Parathyroid adenoma (tissue), 2 donors: ENCODE results near the gene LRP1B.

Source experiments
- H2AFZ ChIP-seq: fragments of 300-600 bp; sonication (generic); one replicate; pipeline ENCODE4 v1.7.0; 2017; ENCODE audit warnings: antibody characterized with exemption, mild to moderate bottlenecking
- H3K27ac ChIP-seq: fragments of 300-600 bp; sonication (generic); one replicate; pipeline ENCODE4 v1.7.0; 2017
- H3K27me3 ChIP-seq: fragments of 300-600 bp; sonication (generic); one replicate; pipeline ENCODE4 v1.7.0; 2017; ENCODE audit warnings: low read length; ENCODE audit not compliant: control insufficient read depth, insufficient read depth
- H3K36me3 ChIP-seq: fragments of 300-600 bp; sonication (generic); one replicate; pipeline ENCODE4 v1.7.0; 2017; ENCODE audit warnings: low read length; ENCODE audit not compliant: control insufficient read depth, insufficient read depth
- H3K4me1 ChIP-seq: fragments of 300-600 bp; sonication (generic); one replicate; pipeline ENCODE4 v1.7.0; 2017; ENCODE audit warnings: control low read depth
- H3K4me2 ChIP-seq: fragments of 300-600 bp; sonication (generic); one replicate; pipeline ENCODE4 v1.7.0; 2017; ENCODE audit warnings: low read length
- H3K4me3 ChIP-seq: fragments of 300-600 bp; sonication (generic); one replicate; pipeline ENCODE4 v1.7.0; 2017; ENCODE audit warnings: low read depth, low read length
- H3K79me2 ChIP-seq: fragments of 300-600 bp; sonication (generic); one replicate; pipeline ENCODE4 v1.7.0; 2017; ENCODE audit warnings: control low read depth
- H3K9ac ChIP-seq: fragments of 300-600 bp; sonication (generic); one replicate; pipeline ENCODE4 v1.7.0; 2017; ENCODE audit warnings: mild to moderate bottlenecking
- H3K9me3 ChIP-seq: fragments of 300-600 bp; sonication (generic); one replicate; pipeline ENCODE4 v1.7.0; 2017; ENCODE audit warnings: low read length; ENCODE audit not compliant: control insufficient read depth
- TF ChIP-seq, protein P1 (sequence below): fragments of 300-600 bp; sonication (generic); IDR thresholded peaks from one replicate; pipeline ENCODE4 v1.7.0; 2017; ENCODE audit warnings: antibody characterized with exemption, mild to moderate bottlenecking
- donor health status: primary hyperparathyroidism.

LRP1B gene

DNA sequence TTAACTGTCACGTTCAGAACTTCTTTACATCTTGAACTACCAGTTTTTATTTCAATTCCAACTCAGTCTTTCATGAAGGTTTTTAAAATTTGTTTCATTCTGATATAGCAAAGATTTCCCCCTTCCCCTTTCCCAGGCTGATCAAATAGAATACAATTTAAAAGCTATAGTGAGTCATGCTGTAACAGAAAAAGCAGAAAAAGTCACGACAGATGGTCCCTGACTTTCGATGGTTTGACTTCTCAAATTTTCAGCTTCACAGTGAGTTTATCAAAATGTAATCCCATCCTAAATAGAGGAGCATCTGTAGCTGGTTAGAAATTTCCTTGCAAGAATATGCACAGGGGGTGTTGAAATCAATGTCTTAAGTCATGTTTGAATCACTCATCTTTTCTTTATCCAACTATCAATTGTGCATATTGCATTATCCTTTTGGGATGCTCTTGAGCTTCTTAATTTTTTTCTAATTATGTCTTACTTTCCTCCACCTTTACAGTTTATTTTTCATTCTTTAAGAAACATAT lies 500.3 kb downstream of the LRP1B start:
- H3K27me3 ChIP-seq, result no peaks in the 10 kb centered on the region
- H3K4me3 ChIP-seq, result no peak overlapping the region
- TF ChIP-seq, protein P1, sequence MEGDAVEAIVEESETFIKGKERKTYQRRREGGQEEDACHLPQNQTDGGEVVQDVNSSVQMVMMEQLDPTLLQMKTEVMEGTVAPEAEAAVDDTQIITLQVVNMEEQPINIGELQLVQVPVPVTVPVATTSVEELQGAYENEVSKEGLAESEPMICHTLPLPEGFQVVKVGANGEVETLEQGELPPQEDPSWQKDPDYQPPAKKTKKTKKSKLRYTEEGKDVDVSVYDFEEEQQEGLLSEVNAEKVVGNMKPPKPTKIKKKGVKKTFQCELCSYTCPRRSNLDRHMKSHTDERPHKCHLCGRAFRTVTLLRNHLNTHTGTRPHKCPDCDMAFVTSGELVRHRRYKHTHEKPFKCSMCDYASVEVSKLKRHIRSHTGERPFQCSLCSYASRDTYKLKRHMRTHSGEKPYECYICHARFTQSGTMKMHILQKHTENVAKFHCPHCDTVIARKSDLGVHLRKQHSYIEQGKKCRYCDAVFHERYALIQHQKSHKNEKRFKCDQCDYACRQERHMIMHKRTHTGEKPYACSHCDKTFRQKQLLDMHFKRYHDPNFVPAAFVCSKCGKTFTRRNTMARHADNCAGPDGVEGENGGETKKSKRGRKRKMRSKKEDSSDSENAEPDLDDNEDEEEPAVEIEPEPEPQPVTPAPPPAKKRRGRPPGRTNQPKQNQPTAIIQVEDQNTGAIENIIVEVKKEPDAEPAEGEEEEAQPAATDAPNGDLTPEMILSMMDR, result no peak
- H3K79me2 ChIP-seq, result no peaks in the 10 kb centered on the region
- H3K9ac ChIP-seq, result no peak overlapping the region
- H2AFZ ChIP-seq, result no peak overlapping the region
- H3K4me2 ChIP-seq, result no peak overlapping the region
- no peaks in the 10 kb centered on the region for H3K4me1 ChIP-seq
- H3K9me3 ChIP-seq, result no peaks in the 10 kb centered on the region
- H3K27ac ChIP-seq, result no peak overlapping the region
- no peaks in the 10 kb centered on the region for H3K36me3 ChIP-seq

DNA sequence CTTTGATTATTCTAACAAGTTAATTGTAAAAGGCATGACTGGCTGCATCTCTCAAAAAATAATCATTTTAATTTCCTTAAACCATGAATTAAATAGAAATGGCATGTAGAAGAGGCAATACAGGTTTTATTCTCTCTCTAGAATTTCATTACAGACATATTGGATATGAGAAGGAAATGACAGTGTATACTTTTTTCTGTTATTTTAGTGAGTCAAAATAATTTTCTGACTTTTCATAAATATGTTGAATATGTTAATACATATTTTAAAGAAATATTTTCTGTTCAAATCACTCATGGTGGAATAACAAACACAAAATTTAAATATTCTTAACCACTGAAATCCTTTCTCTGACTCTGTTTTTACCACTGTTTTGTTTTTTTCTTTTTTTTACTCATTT lies 510.4 kb downstream of the LRP1B start:
- H3K27me3 ChIP-seq, result no peaks in the 10 kb centered on the region
- H3K9me3 ChIP-seq, result no peaks in the 10 kb centered on the region
- no peak overlapping the region for H3K9ac ChIP-seq
- no peaks in the 10 kb centered on the region for H3K4me1 ChIP-seq
- TF ChIP-seq, protein P1, result no peak
- no peak overlapping the region for H3K4me2 ChIP-seq
- no peaks in the 10 kb centered on the region for H3K36me3 ChIP-seq
- no peak overlapping the region for H3K4me3 ChIP-seq
- H3K27ac ChIP-seq, result no peak overlapping the region
- H2AFZ ChIP-seq, result no peak overlapping the region
- H3K79me2 ChIP-seq, result no peaks in the 10 kb centered on the region

DNA sequence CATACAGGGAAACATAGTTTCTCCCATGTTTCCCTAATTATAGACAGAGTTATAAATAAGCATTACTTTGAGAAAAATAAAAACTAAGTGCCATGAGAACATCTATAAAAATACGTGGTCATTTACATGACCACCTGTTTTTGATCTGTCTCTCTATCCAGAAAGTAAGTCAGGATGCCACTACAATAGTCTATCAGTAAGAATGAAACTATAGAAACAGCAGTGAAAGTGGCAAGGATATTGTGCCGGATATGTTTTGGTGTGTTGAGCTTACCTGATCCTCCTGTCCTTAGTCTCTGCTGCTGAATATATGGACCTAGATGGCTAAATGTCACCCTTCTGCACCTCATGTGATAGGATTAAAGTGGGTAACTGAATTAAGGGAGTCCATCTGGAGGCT lies 512.4 kb downstream of the LRP1B start:
- no peaks in the 10 kb centered on the region for H3K9me3 ChIP-seq
- no peak overlapping the region for H3K4me2 ChIP-seq
- no peak overlapping the region for H2AFZ ChIP-seq
- H3K36me3 ChIP-seq, result no peaks in the 10 kb centered on the region
- H3K4me1 ChIP-seq, result no peaks in the 10 kb centered on the region
- H3K27me3 ChIP-seq, result no peaks in the 10 kb centered on the region
- H3K79me2 ChIP-seq, result no peaks in the 10 kb centered on the region
- no peak overlapping the region for H3K27ac ChIP-seq
- TF ChIP-seq, protein P1, result no peak
- no peak overlapping the region for H3K4me3 ChIP-seq
- H3K9ac ChIP-seq, result no peak overlapping the region

DNA sequence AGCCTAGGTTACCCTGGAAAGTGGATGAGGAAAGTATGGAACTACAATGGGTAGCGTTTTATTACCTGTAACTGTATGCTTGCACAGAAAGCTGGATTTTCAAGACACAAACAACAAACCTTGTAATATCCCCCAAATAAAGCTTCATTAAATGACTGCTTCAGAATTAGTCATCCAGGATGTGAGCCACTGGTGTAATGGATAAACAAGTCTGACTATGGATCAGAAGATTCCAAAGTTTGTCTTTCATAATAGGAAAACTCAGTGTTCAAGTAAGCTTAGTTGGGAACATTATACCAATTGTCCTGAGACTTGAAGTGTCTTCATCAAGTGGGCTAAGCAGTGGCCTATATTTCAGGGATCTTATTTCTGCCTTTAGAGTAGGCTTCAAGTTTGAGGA lies 518.8 kb downstream of the LRP1B start:
- TF ChIP-seq, protein P1, result no peak
- Histone ChIP-seq H3K4me3 (no peak overlapping the region), H3K27me3 (no peaks in the 10 kb centered on the region), H3K27ac (no peak overlapping the region), H3K9ac (no peak overlapping the region), H3K9me3 (no peaks in the 10 kb centered on the region), H3K4me1 (no peaks in the 10 kb centered on the region), H3K79me2 (no peaks in the 10 kb centered on the region), H2AFZ (no peak overlapping the region), H3K4me2 (no peak overlapping the region), H3K36me3 (no peaks in the 10 kb centered on the region)

DNA sequence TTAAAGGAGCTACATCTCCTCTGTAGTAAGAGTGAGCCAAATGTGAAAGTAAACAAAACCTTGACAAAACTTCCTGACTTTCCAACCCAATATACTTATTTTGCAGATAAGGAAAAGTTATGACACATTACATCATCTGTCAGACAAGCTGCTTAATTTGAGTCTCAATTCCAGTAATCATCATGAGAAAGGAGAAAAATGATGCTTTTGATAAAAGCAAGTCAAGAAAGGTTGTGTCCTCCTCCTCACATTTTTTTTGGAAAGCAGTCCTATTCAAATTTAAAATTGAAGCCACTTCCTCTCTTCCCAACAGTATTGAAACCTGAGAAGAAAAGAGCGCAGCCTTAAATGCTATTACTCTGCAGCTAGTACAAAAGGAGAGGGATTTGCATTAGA lies 519.6 kb downstream of the LRP1B start:
- Histone ChIP-seq H3K79me2 (no peaks in the 10 kb centered on the region), H3K4me3 (no peak overlapping the region), H2AFZ (no peak overlapping the region), H3K27ac (no peak overlapping the region), H3K36me3 (no peaks in the 10 kb centered on the region), H3K9me3 (no peaks in the 10 kb centered on the region), H3K4me2 (no peak overlapping the region), H3K4me1 (no peaks in the 10 kb centered on the region), H3K27me3 (no peaks in the 10 kb centered on the region), H3K9ac (no peak overlapping the region)
- TF ChIP-seq, protein P1, result no peak
